Stimulated activated CD8-positive, alpha-beta memory T cell treated with anti-CD3 and anti-CD28 coated beads, Interleukin-12 subunit alpha, Interleukin-12 subunit beta, amount 100 ng/mL, for 1 hour (primary cell): ENCODE measurements around the gene PRPF19.

Experiments
- DNase-seq: peaks from one replicate; pipeline ENCODE4 v3.0.0-alpha.2; 2020; ENCODE audit warnings: low read depth

Gene PRPF19

GRCh38 chr11:60905551-60906113 lies 753 bp downstream of the PRPF19 start:
- no peak for DNase-seq

- no peak for DNase-seq
These were observed 1.3 kb downstream of the PRPF19 start for GRCh38 chr11:60905047-60905446.

- no peak for DNase-seq
These were observed 3.8 kb downstream of the PRPF19 start for GRCh38 chr11:60902625-60903024.

- no peak for DNase-seq
These were observed 5.5 kb downstream of the PRPF19 start for GRCh38 chr11:60900673-60901404.

- no peak for DNase-seq
These were observed 6.4 kb downstream of the PRPF19 start for GRCh38 chr11:60899977-60900376.

GRCh38 chr11:60899046-60899936 lies 7.1 kb downstream of the PRPF19 start:
- DNase-seq: no peak

GRCh38 chr11:60897496-60897895 lies 8.9 kb downstream of the PRPF19 start:
- DNase-seq: no peak

- no peak for DNase-seq
These were observed 10.7 kb downstream of the PRPF19 start for GRCh38 chr11:60895687-60896086.

- no peak for DNase-seq
These were observed 15.2 kb downstream of the PRPF19 start for GRCh38 chr11:60891103-60891741.

- no peak for DNase-seq
These were observed 15.7 kb downstream of the PRPF19 start for GRCh38 chr11:60890696-60891095.

GRCh38 chr11:60889869-60890311 lies 16.5 kb downstream of the PRPF19 start:
- DNase-seq: no peak

GRCh38 chr11:60887556-60887955 lies 18.8 kb downstream of the PRPF19 start:
- DNase-seq: no peak

GRCh38 chr11:60880643-60881282 lies 25.6 kb downstream of the PRPF19 start:
- DNase-seq: no peak

- DNase-seq: no peak
These were observed 26.3 kb downstream of the PRPF19 start for GRCh38 chr11:60879971-60880588.

- DNase-seq: no peak
These were observed 27.3 kb downstream of the PRPF19 start for GRCh38 chr11:60879104-60879503.

- DNase-seq: no peak
These were observed 27.9 kb downstream of the PRPF19 start for GRCh38 chr11:60878245-60879101.

GRCh38 chr11:60876168-60876485 lies 30.3 kb downstream of the PRPF19 start:
- no peak for DNase-seq

GRCh38 chr11:60875366-60876167 lies 30.8 kb downstream of the PRPF19 start:
- no peak for DNase-seq
